Esophagus muscularis mucosa (tissue), 4 donors: ENCODE data around the gene PWWP3B. TPM values are rescaled to one million over a fixed set of nuclear protein-coding genes. Genes with fewer than 3 reads are reported as not detected.

Experiments
- DNase-seq: peaks from one replicate; pipeline ENCODE4 v3.0.0-alpha.2; 2017; ENCODE audit errors: extremely low spot score
- H3K27ac ChIP-seq, 4 donors: fragments of 200-600 bp; sonication (generic); replicated peaks in 1 of 4; 1 replicate in 3 of 4; 2 replicates in 1 of 4; pipeline ENCODE4 v1.5.1; 2016 to 2019; ENCODE audit warnings: mild to moderate bottlenecking in 1 of 4
- H3K27me3 ChIP-seq, 4 donors: fragments of 200-600 bp; sonication (generic); one replicate each; pipeline versions ENCODE4 v1.5.1 to v1.6.0; 2016 to 2019
- H3K36me3 ChIP-seq, 4 donors: fragments of 200-600 bp; sonication (generic); one replicate each; pipeline ENCODE4 v1.5.1; 2016 to 2019
- H3K4me1 ChIP-seq, 4 donors: fragments of 200-600 bp; sonication (generic); one replicate each; pipeline ENCODE4 v1.5.1; 2016 to 2019
- H3K4me3 ChIP-seq, 4 donors: fragments of 200-600 bp; sonication (generic); 1 replicate in 2 of 4; 2 replicates in 2 of 4; pipeline ENCODE4 v1.5.1; 2016 to 2019; ENCODE audit warnings: mild to moderate bottlenecking in 4 of 4, moderate library complexity in 1 of 4
- H3K9me3 ChIP-seq, 4 donors: fragments of 200-600 bp; sonication (generic); 1 replicate in 3 of 4; 2 replicates in 1 of 4; pipeline ENCODE4 v1.5.1; 2016 to 2019
- CTCF ChIP-seq, 3 experiments: fragments of 200-600 bp in 2 of 3; fragments of 450-650 bp in 1 of 3; sonication (generic) in 2 of 3; IDR thresholded peaks; one replicate each; pipeline ENCODE4 v1.5.1; 2017 to 2019; ENCODE audit warnings: antibody characterized with exemption in 3 of 3, mild to moderate bottlenecking in 2 of 3, moderate library complexity in 1 of 3
- EP300 ChIP-seq: sonication (generic); formaldehyde crosslinking; IDR thresholded peaks from one replicate; pipeline ENCODE4 v1.6.1; 2017; ENCODE audit warnings: antibody characterized with exemption
- POLR2A ChIP-seq: fragments of 450-650 bp; IDR thresholded peaks from one replicate; pipeline ENCODE4 v1.6.1; 2017; ENCODE audit warnings: antibody characterized with exemption, moderate library complexity, mild to moderate bottlenecking, low read depth
- POLR2AphosphoS5 ChIP-seq, 2 donors: sonication (generic); formaldehyde crosslinking; IDR thresholded peaks; one replicate each; pipeline ENCODE4 v1.6.1; 2017; ENCODE audit warnings: antibody characterized with exemption in 2 of 2
- WGBS: methylation state at CpG from one replicate; pipeline ENCODE4 v1.1.5; 2018; 5-methylcytosine and 5-hydroxymethylcytosine counted together
- intact Hi-C: fragments of 100-400 bp; cut with DNase I; formaldehyde crosslinking; loops from one replicate; pipeline ENCODE4 v1.15.1; 2023
- total RNA-seq, 4 donors: library from RNA; depleted of rRNA; stranded (reverse); fragments of >200 nt; gene quantifications; one replicate each; pipeline versions ENCODE4 v1.1.0 to v1.2.1, GENCODE V29; 2016

PWWP3B gene
- total RNA-seq, 4 donors from 2014 or later: 0.13 to 0.33 (median 0.23) TPM; not detected in 1

DNA sequence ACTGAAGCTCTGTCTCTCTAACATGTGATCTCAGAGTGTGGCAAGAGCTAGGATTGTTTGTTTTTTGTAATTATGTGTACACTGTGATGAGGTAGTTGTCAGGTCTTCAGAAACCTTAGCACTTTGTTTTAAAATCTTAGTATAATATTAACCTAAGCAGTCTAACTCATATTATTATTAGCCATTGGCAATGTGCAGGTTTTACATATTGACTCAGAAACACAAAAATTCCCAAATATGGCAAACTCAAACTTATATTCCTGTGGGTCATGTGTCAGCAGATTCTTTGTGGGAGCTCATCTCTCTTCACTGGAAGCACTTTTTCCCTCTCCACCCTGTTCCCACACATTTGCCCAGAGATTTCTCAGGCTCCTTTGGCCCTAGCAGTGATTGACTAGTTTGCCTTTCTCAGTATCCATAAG, 8.2 kb upstream of the PWWP3B start:
- intact Hi-C loops: no loop called here
- TF ChIP-seq CTCF (IDR thresholded peaks at IDR 0.05): no peak
- TF ChIP-seq POLR2AphosphoS5 (IDR thresholded peaks at IDR 0.05): no peak
- TF ChIP-seq POLR2A: no peak
- TF ChIP-seq EP300: no peak
- Histone ChIP-seq H3K27ac (no peak overlapping the region), H3K4me3 (no peak overlapping the region), H3K27me3 (no peaks in the 10 kb centered on the region), H3K4me1 (no peaks in the 10 kb centered on the region), H3K36me3 (no peaks in the 10 kb centered on the region), H3K9me3 (no peaks in the 10 kb centered on the region)
- no peak for DNase-seq

DNA sequence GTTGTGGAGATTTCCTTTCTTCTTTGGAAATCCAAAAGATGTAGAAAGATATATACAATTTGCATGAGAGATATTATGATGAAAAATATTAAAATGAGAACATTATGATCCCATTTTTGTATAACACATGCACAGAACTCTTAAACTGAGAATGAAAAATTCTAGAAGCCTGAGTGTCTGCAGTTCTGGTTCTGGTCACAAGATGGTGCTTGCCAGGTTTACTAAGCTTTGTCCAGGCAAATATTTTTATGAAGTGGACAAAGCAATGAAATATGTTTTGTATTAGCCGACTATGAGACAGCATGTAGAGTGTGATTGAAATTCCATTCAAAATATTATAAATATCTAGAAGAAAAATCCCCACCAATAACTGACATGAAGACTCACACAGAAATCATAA, 2.2 kb downstream of the PWWP3B start:
- H3K27ac ChIP-seq: no peak overlapping the region
- WGBS: 22% methylated on average over 1 of the region's 1 CpG
- DNase-seq: no peak
- no peaks in the 10 kb centered on the region for H3K4me1 ChIP-seq
- no peaks in the 10 kb centered on the region for H3K9me3 ChIP-seq
- intact Hi-C loops: no loop called here
- TF ChIP-seq POLR2A (no peak), CTCF (IDR thresholded peaks at IDR 0.05) (peak in 2 of 3 experiments; percentile 28 to 31)
- no peak overlapping the region for H3K4me3 ChIP-seq
- peaks cover 0 to 7% (median 0%) of the 10 kb centered on the region in 4 donors for H3K27me3 ChIP-seq
- H3K36me3 ChIP-seq: no peaks in the 10 kb centered on the region

DNA sequence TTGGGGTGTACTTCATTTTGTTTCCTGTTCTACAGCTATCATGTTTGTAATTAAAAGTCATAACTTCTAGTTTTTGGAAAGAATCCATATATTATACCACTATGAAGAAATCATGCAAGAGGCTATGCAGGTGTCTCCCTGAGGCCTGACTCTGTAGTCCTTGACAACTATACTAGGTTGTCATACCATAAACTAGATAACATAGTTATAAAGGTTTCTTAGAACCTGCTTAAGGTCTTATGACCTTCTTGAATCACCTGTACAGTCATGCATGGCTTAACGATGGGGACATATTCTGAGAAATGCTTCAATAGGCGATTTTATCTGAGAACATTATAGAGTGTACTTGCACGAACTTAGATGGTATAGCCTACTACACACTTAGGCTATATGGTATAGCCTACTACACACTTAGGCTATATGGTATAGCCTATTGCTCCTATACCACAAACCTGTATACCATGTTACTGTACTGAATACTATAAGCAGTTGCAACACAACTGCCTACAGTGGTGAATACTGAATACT, 3.3 kb downstream of the PWWP3B start:
- H3K4me3 ChIP-seq: no peak overlapping the region
- intact Hi-C loops: no loop called here
- H3K27ac ChIP-seq: no peak overlapping the region
- WGBS: 64% methylated on average over 3 of the region's 3 CpGs
- DNase-seq: no peak
- no peaks in the 10 kb centered on the region for H3K4me1 ChIP-seq
- H3K9me3 ChIP-seq: no peaks in the 10 kb centered on the region
- H3K36me3 ChIP-seq: no peaks in the 10 kb centered on the region
- TF ChIP-seq POLR2AphosphoS5 (IDR thresholded peaks at IDR 0.05) (no peak), CTCF (IDR thresholded peaks at IDR 0.05) (no peak), POLR2A (no peak), EP300 (no peak)
- H3K27me3 ChIP-seq: peaks cover 0 to 7% (median 0%) of the 10 kb centered on the region in 4 donors

GRCh38 chrX:106177106-106177981, 9.2 kb downstream of the PWWP3B start:
- no peak for DNase-seq
- Histone ChIP-seq H3K4me1 (no peaks in the 10 kb centered on the region), H3K27me3 (peaks cover 0 to 5% (median 0%) of the 10 kb centered on the region in 4 donors), H3K9me3 (no peaks in the 10 kb centered on the region), H3K4me3 (peak overlapping the region in 1 of 4 donors; percentile 8), H3K36me3 (no peaks in the 10 kb centered on the region), H3K27ac (no peak overlapping the region)
- 34% methylated on average over 22 of the region's 22 CpGs for WGBS
- intact Hi-C loops: no loop called here
- TF ChIP-seq CTCF (IDR thresholded peaks at IDR 0.05): no peak
